Measurements from ENCODE around the gene HES4. TPM values are rescaled to one million over a fixed set of nuclear protein-coding genes. Genes with fewer than 3 reads are reported as not detected.

Gene HES4
- total and polyA plus RNA-seq, 2 donors (not counting 3 experiments of a cell fraction or from before 2014, with no cell fraction given), result 30.5 to 37.6 TPM

GRCh38 chr1:983798-984475 is 16.0 kb downstream of the HES4 start:
- Histone ChIP-seq H3K4me2 (ENCODE audit: insufficient read depth, low read length) (no peak overlapping the region), H3K9me3 (replicated peaks; ENCODE audit: control insufficient read depth, insufficient read depth, low read length) (no peaks in the 10 kb centered on the region), H3K9me1 (replicated peaks; ENCODE audit: control insufficient read depth, extremely low read depth, insufficient read depth, low read length) (no peaks in the 10 kb centered on the region), H3K79me2 (ENCODE audit: control insufficient read depth, insufficient read depth, low read length) (no peaks in the 10 kb centered on the region), H3K27ac (ENCODE audit: insufficient read depth, low read depth, low read length) (no peak overlapping the region), H3K4me3 (replicated peaks in 1 of 3; ENCODE audit: insufficient read depth in 1 of 3, low read depth in 1 of 3, low read length in 3 of 3) (no peak overlapping the region), H3K4me1 (ENCODE audit: control insufficient read depth, extremely low read depth, insufficient read depth, low read length) (no peaks in the 10 kb centered on the region), H3K9ac (replicated peaks; ENCODE audit: extremely low read depth, insufficient read depth, low read length) (no peak overlapping the region), H3K36me3 (ENCODE audit: control insufficient read depth in 2 of 2, extremely low read depth in 1 of 2, insufficient read depth in 2 of 2, low read length in 2 of 2) (no peaks in the 10 kb centered on the region), H4K20me1 (replicated peaks; ENCODE audit: control insufficient read depth, extremely low read depth, insufficient read depth, low read length) (no peaks in the 10 kb centered on the region), H2AFZ (ENCODE audit: low read depth, low read length) (no peak overlapping the region), H3K27me3 (ENCODE audit: control insufficient read depth in 2 of 2, insufficient read depth in 2 of 2, low read length in 2 of 2) (peaks cover 2 to 3% of the 10 kb centered on the region in 2 experiments)
- DNase-seq (ENCODE audit: low read depth, low spot score) (no peak), FAIRE-seq (peak; percentile 31)
- intact Hi-C loops (cut with micrococcal nuclease) (loop anchor here (1.0 to 2.0 kb wide), 3 partner anchors 78 to 306 kb away; partner anchors contain the start of gene C1orf159), dilution Hi-C loops (cut with MboI; ENCODE audit: extremely low pct_ligation_motif_present, low sequenced_read_pairs) (no loop called here)
- BruUV-seq (replicated peaks), result no TSS peak
- TF ChIP-seq CTCF (IDR thresholded peaks at IDR 0.05; ENCODE audit: extremely low read depth in 1 of 2, insufficient read depth in 1 of 2, low read depth in 1 of 2, low read length in 2 of 2) (peak; percentile 30 to 92), MAX (IDR thresholded peaks at IDR 0.05; ENCODE audit: insufficient read depth, insufficient read length) (no peak)
- CTCF ChIA-PET, result interaction anchor here (0.5 to 5.1 kb wide), 34 partner anchors 8 to 309 kb away, joined by 3 to 77 read pairs (median 5); partner anchors contain the start of genes HES4, ISG15, NOC2L and PLEKHN1
- POLR2A ChIA-PET, result no interaction called here

GRCh38 chr1:982765-983436 is 17.0 kb downstream of the HES4 start:
- H2AFZ ChIP-seq (ENCODE audit: low read depth, low read length), result no peak overlapping the region
- no peaks in the 10 kb centered on the region for H3K4me1 ChIP-seq (ENCODE audit: control insufficient read depth, extremely low read depth, insufficient read depth, low read length)
- no peak overlapping the region for H3K27ac ChIP-seq (ENCODE audit: insufficient read depth, low read depth, low read length)
- no peaks in the 10 kb centered on the region for H3K79me2 ChIP-seq (ENCODE audit: control insufficient read depth, insufficient read depth, low read length)
- ChIA-PET POLR2A (no interaction called here), CTCF (interaction anchor here (0.6 to 5.1 kb wide), 14 partner anchors 11 to 308 kb away, joined by 3 to 77 read pairs (median 4); partner anchors contain the start of gene PLEKHN1)
- intact Hi-C loops (cut with micrococcal nuclease) (no loop called here), dilution Hi-C loops (cut with MboI; ENCODE audit: extremely low pct_ligation_motif_present, low sequenced_read_pairs) (no loop called here)
- TF ChIP-seq POLR2A (IDR thresholded peaks at IDR 0.05; ENCODE audit: low read depth, low read length) (no peak), JUN (IDR thresholded peaks at IDR 0.05; ENCODE audit: borderline replicate concordance, insufficient read depth, insufficient read length, low read depth) (no peak), EZH2 (IDR thresholded peaks at IDR 0.05; ENCODE audit: borderline replicate concordance, low read depth, low read length, severe bottlenecking) (no peak), GATA2 (IDR thresholded peaks at IDR 0.05; ENCODE audit: insufficient read depth, insufficient read length, low read depth, low read length) (no peak)
- no peaks in the 10 kb centered on the region for H3K9me3 ChIP-seq (replicated peaks; ENCODE audit: control insufficient read depth, insufficient read depth, low read length)
- DNase-seq (ENCODE audit: low read depth, low spot score) (no peak), FAIRE-seq (no peak)
- H3K9me1 ChIP-seq (replicated peaks; ENCODE audit: control insufficient read depth, extremely low read depth, insufficient read depth, low read length), result no peaks in the 10 kb centered on the region
- H3K9ac ChIP-seq (replicated peaks; ENCODE audit: extremely low read depth, insufficient read depth, low read length), result no peak overlapping the region
- no peaks in the 10 kb centered on the region for H3K36me3 ChIP-seq (ENCODE audit: control insufficient read depth in 2 of 2, extremely low read depth in 1 of 2, insufficient read depth in 2 of 2, low read length in 2 of 2)
- peaks cover 0 to 2% of the 10 kb centered on the region in 2 experiments for H3K27me3 ChIP-seq (ENCODE audit: control insufficient read depth in 2 of 2, insufficient read depth in 2 of 2, low read length in 2 of 2)
- BruUV-seq (replicated peaks), result no TSS peak
- no peak overlapping the region for H3K4me2 ChIP-seq (ENCODE audit: insufficient read depth, low read length)
- H3K4me3 ChIP-seq (replicated peaks in 1 of 3; ENCODE audit: insufficient read depth in 1 of 3, low read depth in 1 of 3, low read length in 3 of 3), result no peak overlapping the region
- H4K20me1 ChIP-seq (replicated peaks; ENCODE audit: control insufficient read depth, extremely low read depth, insufficient read depth, low read length), result no peaks in the 10 kb centered on the region
